H1 (cell line): Measurements from ENCODE around the gene TMEM120B. TPM values are rescaled to one million over a fixed set of nuclear protein-coding genes. Genes with fewer than 3 reads are reported as not detected.

Source experiments
- CTCF ChIA-PET: fragments of 300-600 bp; sonication (Branson Sonifier 250); formaldehyde crosslinking; loops from one replicate; lab custom pipeline; 2021; ENCODE audit not compliant: partially characterized antibody; lab: Charles Lee
- POLR2A ChIA-PET: fragments of 300-600 bp; sonication (Branson Sonifier 250); formaldehyde crosslinking; loops from one replicate; lab custom pipeline; 2021; ENCODE audit warnings: inconsistent platforms; ENCODE audit not compliant: partially characterized antibody; lab: Charles Lee
- DNase-seq, 2 experiments: peaks; one replicate each; pipeline versions ENCODE4 v3.0.0 to v3.0.0-alpha.2; 2010 to 2022; ENCODE audit warnings: low spot score in 2 of 2, low read depth in 1 of 2, mixed read lengths in 1 of 2
- FAIRE-seq: peaks from 2 replicates; lab custom pipeline; 2011; peaks lifted over from hg19 to GRCh38; lab: Jason Lieb, UNC
- H2AFZ ChIP-seq: 2 replicates; pipeline ENCODE4 v1.8.1; 2012; ENCODE audit warnings: low read length, inconsistent platforms
- H2AK5ac ChIP-seq: 2 replicates; pipeline ENCODE4 v1.6.1; 2013; ENCODE audit warnings: low read depth, low read length
- H2BK120ac ChIP-seq: replicated peaks from 2 replicates; pipeline ENCODE3; 2013; ENCODE audit warnings: low read depth, low read length, inconsistent platforms
- H2BK12ac ChIP-seq: 2 replicates; pipeline ENCODE4 v1.6.1; 2013; ENCODE audit warnings: low read depth, low read length
- H2BK15ac ChIP-seq: 2 replicates; pipeline ENCODE4 v1.6.1; 2013; ENCODE audit warnings: low read length
- H2BK20ac ChIP-seq: 2 replicates; pipeline ENCODE4 v1.6.1; 2013; ENCODE audit warnings: low read length
- H2BK5ac ChIP-seq: 2 replicates; pipeline ENCODE4 v1.6.1; 2013; ENCODE audit warnings: low read depth, low read length
- H3K14ac ChIP-seq: 2 replicates; pipeline ENCODE4 v1.6.1; 2013; ENCODE audit warnings: inconsistent platforms; ENCODE audit not compliant: insufficient read length
- H3K18ac ChIP-seq: 2 replicates; pipeline ENCODE4 v1.6.1; 2013; ENCODE audit warnings: low read length; ENCODE audit errors: extremely low read depth
- H3K23ac ChIP-seq: 2 replicates; pipeline ENCODE4 v1.6.1; 2013; ENCODE audit warnings: inconsistent platforms; ENCODE audit not compliant: insufficient read length
- H3K23me2 ChIP-seq: 2 replicates; pipeline ENCODE4 v1.6.1; 2013; ENCODE audit warnings: low read depth, low read length
- H3K27ac ChIP-seq: 2 replicates; pipeline ENCODE4 v1.6.1; 2011; ENCODE audit warnings: low read depth, low read length, inconsistent platforms
- H3K27me3 ChIP-seq, 4 experiments: replicated peaks in 1 of 4; 1 replicate in 1 of 4; 2 replicates in 3 of 4; pipeline versions ENCODE4 v1.6.1 to v1.8.1; 2011 to 2013; ENCODE audit warnings: low read length in 3 of 4, mild to moderate bottlenecking in 3 of 4, inconsistent platforms in 2 of 4, mixed read lengths in 2 of 4, moderate library complexity in 1 of 4; ENCODE audit not compliant: control insufficient read depth in 3 of 4, insufficient read depth in 3 of 4; ENCODE audit errors: extremely low read depth in 1 of 4
- H3K36me3 ChIP-seq, 4 experiments: 2 replicates each; pipeline versions ENCODE4 v1.6.1 to v1.8.1; 2011 to 2013; ENCODE audit warnings: mild to moderate bottlenecking in 4 of 4, low read length in 3 of 4, moderate library complexity in 2 of 4, control low read depth in 1 of 4, inconsistent platforms in 1 of 4; ENCODE audit not compliant: insufficient read depth in 4 of 4, control insufficient read depth in 2 of 4
- H3K4ac ChIP-seq: replicated peaks from 2 replicates; pipeline ENCODE3; 2013; ENCODE audit warnings: low read length, low read depth, mixed read lengths, inconsistent platforms; ENCODE audit not compliant: insufficient read length
- H3K4me1 ChIP-seq, 4 experiments: replicated peaks in 1 of 4; 1 replicate in 1 of 4; 2 replicates in 3 of 4; pipeline versions ENCODE4 v1.6.1 to v1.8.1; 2011 to 2013; ENCODE audit warnings: low read length in 3 of 4, inconsistent platforms in 2 of 4, mixed read lengths in 1 of 4; ENCODE audit not compliant: insufficient read depth in 4 of 4, control insufficient read depth in 3 of 4
- H3K4me2 ChIP-seq, 2 experiments: 2 replicates each; pipeline versions ENCODE4 v1.6.1 to v1.8.1; 2011 to 2013; ENCODE audit warnings: low read depth in 2 of 2, low read length in 2 of 2, control low read depth in 1 of 2, inconsistent platforms in 1 of 2, mild to moderate bottlenecking in 1 of 2; ENCODE audit not compliant: insufficient read depth in 1 of 2
- H3K4me3 ChIP-seq, 4 experiments: fragments of 200-600, 300-600 bp in 1 of 4; sonication (generic), shearing (Covaris generic), sonication (Bioruptor Twin) in 1 of 4; 2 replicates each; pipeline versions ENCODE4 v1.5.1 to v1.8.1; 2011 to 2016; ENCODE audit warnings: low read length in 4 of 4, low read depth in 3 of 4, control low read depth in 2 of 4, inconsistent platforms in 2 of 4, mild to moderate bottlenecking in 2 of 4, mixed read lengths in 1 of 4, moderate library complexity in 1 of 4; ENCODE audit not compliant: insufficient read depth in 2 of 4; ENCODE audit errors: extremely low read depth in 1 of 4
- H3K56ac ChIP-seq: replicated peaks from 2 replicates; pipeline ENCODE3; 2013; ENCODE audit warnings: low read depth, mild to moderate bottlenecking, mixed read lengths, low read length, inconsistent platforms; ENCODE audit not compliant: insufficient read length
- H3K79me1 ChIP-seq: 2 replicates; pipeline ENCODE4 v1.6.1; 2013; ENCODE audit warnings: low read depth, low read length, control low read depth
- H3K79me2 ChIP-seq, 2 experiments: 2 replicates each; pipeline versions ENCODE4 v1.6.1 to v1.8.1; 2012 to 2013; ENCODE audit warnings: low read length in 2 of 2, mild to moderate bottlenecking in 2 of 2, inconsistent platforms in 1 of 2; ENCODE audit not compliant: insufficient read depth in 2 of 2, control insufficient read depth in 1 of 2
- H3K9ac ChIP-seq, 4 experiments: replicated peaks in 1 of 4; 1 replicate in 1 of 4; 2 replicates in 3 of 4; pipeline versions ENCODE4 v1.6.1 to v1.8.1; 2011 to 2013; ENCODE audit warnings: low read depth in 3 of 4, low read length in 3 of 4, control low read depth in 2 of 4, mild to moderate bottlenecking in 2 of 4, moderate library complexity in 2 of 4, inconsistent platforms in 1 of 4; ENCODE audit errors: extremely low read depth in 1 of 4
- H3K9me3 ChIP-seq, 2 experiments: 2 replicates each; pipeline versions ENCODE4 v1.6.1 to v1.8.1; 2012 to 2013; ENCODE audit warnings: mild to moderate bottlenecking in 2 of 2, moderate library complexity in 2 of 2, control low read depth in 1 of 2, inconsistent platforms in 1 of 2, low read depth in 1 of 2, low read length in 1 of 2, mixed read lengths in 1 of 2; ENCODE audit not compliant: insufficient read depth in 2 of 2
- H4K20me1 ChIP-seq, 2 experiments: replicated peaks in 1 of 2; 2 replicates each; pipeline versions ENCODE3 to v1.8.1; 2011 to 2013; ENCODE audit warnings: inconsistent platforms in 2 of 2, low read length in 2 of 2, mild to moderate bottlenecking in 1 of 2; ENCODE audit not compliant: insufficient read depth in 2 of 2, control insufficient read depth in 1 of 2
- H4K5ac ChIP-seq: 2 replicates; pipeline ENCODE4 v1.6.1; 2013; ENCODE audit warnings: low read length, low read depth, mixed read lengths, inconsistent platforms; ENCODE audit not compliant: insufficient read length
- H4K8ac ChIP-seq: 2 replicates; pipeline ENCODE4 v1.8.0; 2013; ENCODE audit warnings: mild to moderate bottlenecking, moderate library complexity, low read length, inconsistent platforms; ENCODE audit not compliant: insufficient read depth; ENCODE audit errors: extremely low read depth
- H4K91ac ChIP-seq: replicated peaks from 2 replicates; pipeline ENCODE3; 2013; ENCODE audit warnings: low read length, mixed read lengths, inconsistent platforms; ENCODE audit not compliant: insufficient read length
- CHD1 ChIP-seq: IDR thresholded peaks from 2 replicates; pipeline ENCODE4 v1.6.1; 2012; ENCODE audit warnings: low read depth, low read length, improper control_type of control experiment
- CTCF ChIP-seq, 3 experiments: IDR thresholded peaks; 1 replicate in 2 of 3; 2 replicates in 1 of 3; pipeline versions ENCODE4 v1.5.1 to v1.6.1; 2011; ENCODE audit warnings: low read length in 3 of 3, mild to moderate bottlenecking in 3 of 3, inconsistent platforms in 2 of 3, low read depth in 1 of 3, moderate library complexity in 1 of 3; ENCODE audit not compliant: insufficient read depth in 1 of 3; ENCODE audit errors: control extremely low read depth in 1 of 3
- JUN ChIP-seq: IDR thresholded peaks from 2 replicates; pipeline ENCODE4 v1.6.1; 2011; ENCODE audit warnings: low read depth, mild to moderate bottlenecking, improper control_type of control experiment, low read length
- RXRA ChIP-seq: IDR thresholded peaks from 2 replicates; pipeline ENCODE4 v1.6.1; 2011; ENCODE audit warnings: low read depth, mild to moderate bottlenecking, low read length, moderate library complexity; ENCODE audit not compliant: insufficient read depth
- TAF1 ChIP-seq: IDR thresholded peaks from 2 replicates; pipeline ENCODE4 v1.6.1; 2011; ENCODE audit warnings: mild to moderate bottlenecking, low read depth, low read length
- WGBS, 2 experiments: shearing (Covaris generic) in 1 of 2; methylation state at CpG; one replicate each; pipeline versions ENCODE4 v1.1.6 to v1.1.7; 2013 to 2015; ENCODE audit warnings: low lambda C conversion rate in 2 of 2, mixed read lengths in 2 of 2, inconsistent platforms in 1 of 2, low coverage in 1 of 2, missing lambda C conversion rate in 1 of 2; ENCODE audit not compliant: insufficient replicate concordance in 2 of 2, insufficient coverage in 1 of 2, insufficient read length in 1 of 2; ENCODE audit errors: extremely low coverage in 1 of 2, missing lambda C conversion rate in 1 of 2; 5-methylcytosine and 5-hydroxymethylcytosine counted together
- polyA plus RNA-seq, 7 experiments: library from polyadenylated mRNA; depleted of rRNA in 3 of 7; stranded (reverse) in 5 of 7; unstranded in 2 of 7; fragments of >200 nt in 5 of 7; fragments of 200-250 nt in 2 of 7; gene quantifications; 1 replicate in 5 of 7; 2 replicates in 1 of 7; 4 replicates in 1 of 7; pipeline versions ENCODE4 v1.2.1 to v1.2.3, GENCODE V29; 2011 to 2013; ENCODE audit warnings: missing spikeins in 2 of 7, mixed read lengths in 2 of 7
- total RNA-seq: library from RNA; stranded (reverse); fragmentation: NEBNext Ultra II Directional; extraction: Animal tissue kit (Norgen Biotek cat#: 25700); gene quantifications from 2 replicates; pipeline ENCODE4 v1.2.1, GENCODE V29; 2021

Gene TMEM120B
- total and polyA plus RNA-seq, 2 of the 8 experiments (the other 6 are each of a cell fraction or from before 2014, with no cell fraction given), result 22.0 to 29.1 TPM

DNA sequence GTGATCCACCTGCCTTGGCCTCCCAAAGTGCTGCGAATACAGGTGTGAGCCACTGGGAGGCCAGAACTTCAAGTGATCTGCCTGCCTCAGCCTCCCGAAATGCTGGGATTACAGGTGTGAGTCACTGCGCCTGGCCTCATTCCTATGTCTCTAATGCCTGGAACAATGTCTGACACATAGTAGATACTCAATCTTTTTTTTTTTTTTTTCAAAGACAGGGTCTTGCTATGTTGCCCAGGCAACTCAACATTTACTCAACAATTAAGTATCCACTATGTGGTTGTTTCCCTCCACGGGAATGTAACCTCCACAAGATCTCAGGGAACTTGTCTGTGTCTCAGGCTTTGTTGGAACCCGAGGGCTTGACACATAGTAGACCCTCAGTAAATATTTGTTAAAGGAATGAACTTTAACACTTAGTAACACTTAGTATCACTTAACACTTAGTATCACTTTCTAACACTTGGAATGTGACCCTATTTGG is 3.0 kb upstream of the TMEM120B start:
- no peak overlapping the region for H4K91ac ChIP-seq
- no peak overlapping the region for H3K4me3 ChIP-seq
- H3K79me1 ChIP-seq, result peaks cover 6% of the 10 kb centered on the region
- no peak overlapping the region for H3K27ac ChIP-seq
- H3K23me2 ChIP-seq, result peaks cover 11% of the 10 kb centered on the region; the same call in 1 of the 2 replicates
- no peak overlapping the region for H4K8ac ChIP-seq
- peaks cover 0 to 10% (median 4%) of the 10 kb centered on the region in 4 experiments; a peak in 5 of 7 replicates for H3K4me1 ChIP-seq
- H3K9me3 ChIP-seq, result no peaks in the 10 kb centered on the region
- FAIRE-seq (no peak), DNase-seq (no peak)
- H2BK20ac ChIP-seq, result no peak overlapping the region
- no peak overlapping the region for H2BK15ac ChIP-seq
- no peak overlapping the region for H3K4ac ChIP-seq
- ChIA-PET CTCF (interaction anchor here (1.0 to 9.9 kb wide), 4 partner anchors 8 to 85 kb away, joined by 3 to 69 read pairs (median 10); no protein-coding TSS in a partner anchor), POLR2A (no interaction called here)
- no peaks in the 10 kb centered on the region for H3K36me3 ChIP-seq
- H2AK5ac ChIP-seq, result no peak overlapping the region
- H4K5ac ChIP-seq, result no peak overlapping the region
- H3K27me3 ChIP-seq, result no peaks in the 10 kb centered on the region
- no peak overlapping the region for H2BK120ac ChIP-seq
- no peak overlapping the region for H3K18ac ChIP-seq
- H2AFZ ChIP-seq, result no peak overlapping the region
- WGBS, 2 experiments, result 92% methylated on average over 5 of the region's 5 CpGs; no CpG with 5 or more reads in 1 of the 2 experiments
- H3K56ac ChIP-seq, result no peak overlapping the region
- H3K79me2 ChIP-seq, result peaks cover 0 to 13% of the 10 kb centered on the region in 2 experiments; a peak in 3 of 4 replicates
- no peak overlapping the region for H3K14ac ChIP-seq
- no peak overlapping the region for H2BK12ac ChIP-seq
- H3K23ac ChIP-seq, result no peak overlapping the region
- H4K20me1 ChIP-seq, result peaks cover 4 to 5% of the 10 kb centered on the region in 2 experiments
- no peak overlapping the region for H3K4me2 ChIP-seq
- no peak for TF ChIP-seq CHD1
- peak in 2 of 3 experiments; percentile 5 to 9; a peak in 1 of 4 replicates for TF ChIP-seq CTCF (IDR thresholded peaks at IDR 0.05; ENCODE audit: control extremely low read depth in 1 of 3, insufficient read depth in 1 of 3, low read depth in 1 of 3, low read length in 3 of 3)
- TF ChIP-seq TAF1, result no peak
- TF ChIP-seq JUN, result no peak
- no peak for TF ChIP-seq RXRA
- no peak overlapping the region for H3K9ac ChIP-seq
- no peak overlapping the region for H2BK5ac ChIP-seq
